Mesodermal cell (in vitro differentiated cells): ENCODE data around the gene NR1H3. TPM values are rescaled to one million over a fixed set of nuclear protein-coding genes. Genes with fewer than 3 reads are reported as not detected.
"Not testable (repeated sequence)": the region's sequence is repeated elsewhere in the genome, so short reads cannot be mapped to it uniquely, and the experiment has no call there.

Source experiments
- H3K27ac ChIP-seq: 2 replicates; pipeline ENCODE4 v1.7.0; 2013; ENCODE audit warnings: mild to moderate bottlenecking, low read depth, low read length, moderate library complexity; ENCODE audit not compliant: severe bottlenecking
- H3K36me3 ChIP-seq: 2 replicates; pipeline ENCODE4 v1.7.1; 2013; ENCODE audit warnings: mild to moderate bottlenecking, low read length, moderate library complexity; ENCODE audit not compliant: control insufficient read depth, insufficient read depth
- H3K4me1 ChIP-seq: one replicate; pipeline ENCODE4 v1.7.1; 2013; ENCODE audit warnings: mild to moderate bottlenecking, low read length; ENCODE audit not compliant: insufficient read depth, control insufficient read depth, poor library complexity, severe bottlenecking
- H3K4me3 ChIP-seq: 2 replicates; pipeline ENCODE4 v1.7.0; 2013; ENCODE audit warnings: low read length, control low read depth, mild to moderate bottlenecking; ENCODE audit not compliant: insufficient read depth, poor library complexity, severe bottlenecking; ENCODE audit errors: extremely low read depth
- H3K9me3 ChIP-seq: 2 replicates; pipeline ENCODE4 v1.7.1; 2013; ENCODE audit warnings: mild to moderate bottlenecking, low read length, moderate library complexity; ENCODE audit not compliant: control insufficient read depth
- WGBS, 2 experiments: methylation state at CpG; one replicate each; pipeline ENCODE4 v1.1.5; 2013; ENCODE audit warnings: missing lambda C conversion rate in 2 of 2; ENCODE audit not compliant: insufficient coverage in 2 of 2; 5-methylcytosine and 5-hydroxymethylcytosine counted together
- polyA plus RNA-seq, 2 experiments: library from polyadenylated mRNA; stranded (reverse); fragments of 50-300 nt; gene quantifications; one replicate each; pipeline ENCODE4 v1.2.3, GENCODE V29; 2013

NR1H3 gene
- polyA plus RNA-seq (2013, experiment 1 of 2) = 21.7 TPM
- polyA plus RNA-seq (2013, experiment 2 of 2) = 18.3 TPM

GRCh38 chr11:47257517-47258316 is at the start of gene NR1H3:
TSS of gene NR1H3 (plus strand) at chr11:47257996. CDS start at chr11:47259217, 1,221 bp downstream.
- no peaks in the 10 kb centered on the region for H3K9me3 ChIP-seq
- peaks cover 7% of the 10 kb centered on the region for H3K36me3 ChIP-seq
- peak within 1 kb of the TSS; percentile 87 for H3K27ac ChIP-seq
- H3K4me1 ChIP-seq = peaks cover 39% of the 10 kb centered on the region
- peak within 1 kb of the TSS; percentile 19 for H3K4me3 ChIP-seq
- WGBS, 2 experiments = 6 to 9% methylated on average over 10 to 11 of the region's 15 CpGs

- 95 to 97% methylated on average over 11 of the region's 13 CpGs for WGBS, 2 experiments
- peaks cover 13% of the 10 kb centered on the region for H3K4me1 ChIP-seq
- H3K36me3 ChIP-seq, H3K4me3 ChIP-seq, H3K27ac ChIP-seq, H3K9me3 ChIP-seq: not testable (repeated sequence)
Measured at GRCh38 chr11:47208008-47208552, 49.7 kb upstream of the NR1H3 start.

- Histone ChIP-seq H3K27ac (no peak overlapping the region), H3K9me3 (peaks cover 3% of the 10 kb centered on the region), H3K36me3 (no peaks in the 10 kb centered on the region), H3K4me3 (no peak overlapping the region), H3K4me1 (peaks cover 13% of the 10 kb centered on the region)
- WGBS, 2 experiments = 98 to 100% methylated on average over 3 to 5 of the region's 5 CpGs
Measured at GRCh38 chr11:47208628-47209027, 49.2 kb upstream of the NR1H3 start.

- WGBS, 2 experiments = 98% methylated on average over 11 of the region's 12 CpGs
- H3K4me3 ChIP-seq = no peak overlapping the region
- peaks cover 10% of the 10 kb centered on the region for H3K36me3 ChIP-seq
- peaks cover 3% of the 10 kb centered on the region for H3K9me3 ChIP-seq
- H3K4me1 ChIP-seq = peaks cover 10% of the 10 kb centered on the region
- no peak overlapping the region for H3K27ac ChIP-seq
Measured at GRCh38 chr11:47212938-47213337, 44.9 kb upstream of the NR1H3 start.

GRCh38 chr11:47213950-47214565 is 43.7 kb upstream of the NR1H3 start:
- peaks cover 3% of the 10 kb centered on the region for H3K9me3 ChIP-seq
- peak overlapping the region; percentile 36 for H3K27ac ChIP-seq
- H3K36me3 ChIP-seq = peaks cover 21% of the 10 kb centered on the region
- whole genome bisulfite sequencing, 2 experiments = 84 to 90% methylated on average over 13 to 18 of the region's 20 CpGs
- peaks cover 13% of the 10 kb centered on the region for H3K4me1 ChIP-seq
- H3K4me3 ChIP-seq = no peak overlapping the region

- Histone ChIP-seq H3K27ac (peak overlapping the region; percentile 87), H3K4me3 (peak overlapping the region; percentile 75), H3K36me3 (peaks cover 35% of the 10 kb centered on the region), H3K4me1 (peaks cover 19% of the 10 kb centered on the region), H3K9me3 (no peaks in the 10 kb centered on the region)
- WGBS, 2 experiments = 9 to 14% methylated on average over 11 of the region's 15 CpGs
Measured at GRCh38 chr11:47215366-47215910, 42.4 kb upstream of the NR1H3 start.

- 44 to 50% methylated on average over 10 to 12 of the region's 12 CpGs for WGBS, 2 experiments
- H3K36me3 ChIP-seq = peaks cover 43% of the 10 kb centered on the region
- peak overlapping the region; percentile 75 for H3K4me3 ChIP-seq
- H3K27ac ChIP-seq = no peak overlapping the region
- H3K4me1 ChIP-seq = peaks cover 21% of the 10 kb centered on the region
- H3K9me3 ChIP-seq = no peaks in the 10 kb centered on the region
Measured at GRCh38 chr11:47216121-47216798, 41.5 kb upstream of the NR1H3 start.

- WGBS, 2 experiments = no CpG with 5 or more reads among the region's 1 CpG
- no peaks in the 10 kb centered on the region for H3K9me3 ChIP-seq
- H3K4me3 ChIP-seq = no peak overlapping the region
- peaks cover 21% of the 10 kb centered on the region for H3K4me1 ChIP-seq
- peaks cover 78% of the 10 kb centered on the region for H3K36me3 ChIP-seq
- H3K27ac ChIP-seq = peak overlapping the region; percentile 76
Measured at GRCh38 chr11:47220401-47220821, 37.4 kb upstream of the NR1H3 start.

- peaks cover 93% of the 10 kb centered on the region for H3K36me3 ChIP-seq
- no peaks in the 10 kb centered on the region for H3K9me3 ChIP-seq
- no peak overlapping the region for H3K4me3 ChIP-seq
- 100% methylated on average over 2 of the region's 2 CpGs; no CpG with 5 or more reads in 1 of the 2 experiments for WGBS, 2 experiments
- peaks cover 14% of the 10 kb centered on the region for H3K4me1 ChIP-seq
- H3K27ac ChIP-seq = no peak overlapping the region
Measured at GRCh38 chr11:47222696-47223095, 35.1 kb upstream of the NR1H3 start.
